ENCODE results near the gene RNASE9. TPM values are rescaled to one million over a fixed set of nuclear protein-coding genes. Genes with fewer than 3 reads are reported as not detected.
"Not testable (repeated sequence)": the region's sequence is repeated elsewhere in the genome, so short reads cannot be mapped to it uniquely, and the experiment has no call there.

Gene RNASE9
- total RNA-seq, 1 donor = not detected

DNA sequence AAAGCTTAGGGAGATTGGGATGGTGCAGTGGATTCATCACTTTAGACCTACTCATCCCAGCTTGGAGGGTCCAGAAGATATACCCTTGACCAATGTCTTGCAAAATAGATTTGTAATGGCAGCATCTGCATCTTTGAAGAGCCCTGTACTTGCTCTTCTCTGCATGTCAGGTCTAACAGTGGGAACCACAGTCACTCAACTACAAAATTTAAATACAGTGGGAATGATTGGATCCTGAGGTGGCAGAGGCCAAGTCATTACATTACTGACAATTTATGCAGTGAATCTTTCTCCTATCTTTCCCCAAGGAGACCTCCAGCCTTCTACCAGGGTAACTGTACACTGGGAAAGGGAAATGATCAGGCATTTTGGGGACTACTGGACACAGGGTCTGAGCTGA, 8.2 kb upstream of the RNASE9 start:
- H3K4me3 ChIP-seq (ENCODE audit: insufficient read depth, low read length) = no peak overlapping the region
- no peak overlapping the region for H3K4me2 ChIP-seq (ENCODE audit: insufficient read depth, low read length)
- no peaks in the 10 kb centered on the region for H3K36me3 ChIP-seq (ENCODE audit: insufficient read depth, low read length)
- H3K4me1 ChIP-seq (ENCODE audit: insufficient read depth, low read length) = no peaks in the 10 kb centered on the region
- DNase-seq (ENCODE audit: insufficient read length, low spot score, missing footprints) = no peak
- H2AFZ ChIP-seq (ENCODE audit: low read length) = no peak overlapping the region
- H3K27ac ChIP-seq (ENCODE audit: low read depth, low read length) = no peak overlapping the region
- no peaks in the 10 kb centered on the region for H4K20me1 ChIP-seq (ENCODE audit: insufficient read depth, low read length)
- TF ChIP-seq, protein P1, sequence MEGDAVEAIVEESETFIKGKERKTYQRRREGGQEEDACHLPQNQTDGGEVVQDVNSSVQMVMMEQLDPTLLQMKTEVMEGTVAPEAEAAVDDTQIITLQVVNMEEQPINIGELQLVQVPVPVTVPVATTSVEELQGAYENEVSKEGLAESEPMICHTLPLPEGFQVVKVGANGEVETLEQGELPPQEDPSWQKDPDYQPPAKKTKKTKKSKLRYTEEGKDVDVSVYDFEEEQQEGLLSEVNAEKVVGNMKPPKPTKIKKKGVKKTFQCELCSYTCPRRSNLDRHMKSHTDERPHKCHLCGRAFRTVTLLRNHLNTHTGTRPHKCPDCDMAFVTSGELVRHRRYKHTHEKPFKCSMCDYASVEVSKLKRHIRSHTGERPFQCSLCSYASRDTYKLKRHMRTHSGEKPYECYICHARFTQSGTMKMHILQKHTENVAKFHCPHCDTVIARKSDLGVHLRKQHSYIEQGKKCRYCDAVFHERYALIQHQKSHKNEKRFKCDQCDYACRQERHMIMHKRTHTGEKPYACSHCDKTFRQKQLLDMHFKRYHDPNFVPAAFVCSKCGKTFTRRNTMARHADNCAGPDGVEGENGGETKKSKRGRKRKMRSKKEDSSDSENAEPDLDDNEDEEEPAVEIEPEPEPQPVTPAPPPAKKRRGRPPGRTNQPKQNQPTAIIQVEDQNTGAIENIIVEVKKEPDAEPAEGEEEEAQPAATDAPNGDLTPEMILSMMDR (IDR thresholded peaks at IDR 0.05; ENCODE audit: extremely low read depth, low read depth, low read length) = no peak
- no peaks in the 10 kb centered on the region for H3K27me3 ChIP-seq (ENCODE audit: insufficient read depth, low read length)
- peaks cover 2% of the 10 kb centered on the region for H3K9me3 ChIP-seq (ENCODE audit: low read depth, low read length)
- no peaks in the 10 kb centered on the region for H3K79me2 ChIP-seq (ENCODE audit: insufficient read depth, low read length)

DNA sequence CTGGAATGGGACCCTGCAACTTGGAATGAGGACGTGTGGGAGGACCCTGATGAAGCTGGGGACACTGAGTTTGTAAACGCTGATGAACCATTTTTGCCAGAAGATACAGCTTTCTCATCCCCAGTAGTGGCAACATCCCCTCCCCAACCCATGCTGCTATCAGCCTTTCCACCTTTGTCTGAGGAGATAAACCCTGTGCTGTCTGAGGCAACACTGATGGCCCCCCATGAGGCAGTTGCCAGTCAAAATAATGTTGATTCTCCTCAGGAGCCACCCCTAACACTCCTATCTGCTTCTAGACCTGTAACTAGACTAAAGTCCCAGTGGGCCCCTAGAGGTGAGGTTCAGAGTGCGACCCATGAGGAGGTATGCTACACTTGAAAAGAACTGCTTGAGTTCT, 7.5 kb upstream of the RNASE9 start:
- TF ChIP-seq, protein P1 (IDR thresholded peaks at IDR 0.05; ENCODE audit: extremely low read depth, low read depth, low read length) = no peak
- H3K4me1 ChIP-seq (ENCODE audit: insufficient read depth, low read length) = no peaks in the 10 kb centered on the region

DNA sequence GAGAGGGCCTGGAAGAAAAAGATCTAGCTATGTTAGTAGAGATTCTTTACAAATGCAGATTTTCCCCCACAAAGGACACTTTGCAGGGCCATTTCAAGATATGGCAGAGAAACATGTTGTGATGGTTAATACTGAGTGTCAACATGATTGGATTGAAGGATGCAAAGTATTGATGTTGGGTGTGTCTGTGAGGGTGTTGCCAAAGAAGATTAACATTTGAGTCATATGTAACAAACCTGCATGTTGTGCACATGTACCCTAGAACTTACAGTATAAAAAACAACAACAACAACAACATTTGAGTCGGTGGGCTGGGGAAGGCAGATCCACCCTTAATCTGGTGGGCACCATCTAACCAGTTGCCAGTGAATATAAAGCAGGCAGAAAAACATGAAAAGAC, 6.4 kb upstream of the RNASE9 start:
- H2AFZ ChIP-seq (ENCODE audit: low read length); H3K4me3 ChIP-seq (ENCODE audit: insufficient read depth, low read length); H3K4me1 ChIP-seq (ENCODE audit: insufficient read depth, low read length); H4K20me1 ChIP-seq (ENCODE audit: insufficient read depth, low read length); H3K9me3 ChIP-seq (ENCODE audit: low read depth, low read length); DNase-seq (ENCODE audit: insufficient read length, low spot score, missing footprints); H3K36me3 ChIP-seq (ENCODE audit: insufficient read depth, low read length); H3K79me2 ChIP-seq (ENCODE audit: insufficient read depth, low read length); H3K4me2 ChIP-seq (ENCODE audit: insufficient read depth, low read length); H3K27ac ChIP-seq (ENCODE audit: low read depth, low read length); H3K27me3 ChIP-seq (ENCODE audit: insufficient read depth, low read length): not testable (repeated sequence)

More for the DNA sequence above, 7.5 kb upstream of the RNASE9 start:
- no peak overlapping the region for H3K4me3 ChIP-seq (ENCODE audit: insufficient read depth, low read length)
- H3K27me3 ChIP-seq (ENCODE audit: insufficient read depth, low read length) = peaks cover 1% of the 10 kb centered on the region
- H4K20me1 ChIP-seq (ENCODE audit: insufficient read depth, low read length) = no peaks in the 10 kb centered on the region
- no peak for DNase-seq (ENCODE audit: insufficient read length, low spot score, missing footprints)
- H3K9me3 ChIP-seq (ENCODE audit: low read depth, low read length) = peaks cover 2% of the 10 kb centered on the region
- no peak overlapping the region for H3K27ac ChIP-seq (ENCODE audit: low read depth, low read length)
- H3K36me3 ChIP-seq (ENCODE audit: insufficient read depth, low read length) = no peaks in the 10 kb centered on the region
- no peak overlapping the region for H2AFZ ChIP-seq (ENCODE audit: low read length)
- no peaks in the 10 kb centered on the region for H3K79me2 ChIP-seq (ENCODE audit: insufficient read depth, low read length)
- H3K4me2 ChIP-seq (ENCODE audit: insufficient read depth, low read length) = no peak overlapping the region

- DNase-seq (ENCODE audit: insufficient read length, low spot score, missing footprints) = no peak
- Histone ChIP-seq H2AFZ (ENCODE audit: low read length) (no peak overlapping the region), H3K36me3 (ENCODE audit: insufficient read depth, low read length) (no peaks in the 10 kb centered on the region), H3K4me1 (ENCODE audit: insufficient read depth, low read length) (no peaks in the 10 kb centered on the region), H3K4me3 (ENCODE audit: insufficient read depth, low read length) (no peak overlapping the region), H3K79me2 (ENCODE audit: insufficient read depth, low read length) (no peaks in the 10 kb centered on the region), H3K9me3 (ENCODE audit: low read depth, low read length) (peaks cover 2% of the 10 kb centered on the region), H4K20me1 (ENCODE audit: insufficient read depth, low read length) (no peaks in the 10 kb centered on the region), H3K4me2 (ENCODE audit: insufficient read depth, low read length) (no peak overlapping the region), H3K27me3 (ENCODE audit: insufficient read depth, low read length) (peaks cover 7% of the 10 kb centered on the region), H3K27ac (ENCODE audit: low read depth, low read length) (no peak overlapping the region)
- TF ChIP-seq, protein P1 (IDR thresholded peaks at IDR 0.05; ENCODE audit: extremely low read depth, low read depth, low read length) = no peak
Observed at GRCh38 chr14:20564501-20564997, 3.7 kb upstream of the RNASE9 start.

Data from osteoblast (primary cell).